ENCODE results near the gene TAS2R20.
A peak's percentile ranks its signal among the peaks of the same experiment; 100 is the strongest.
"Not testable (repeated sequence)": the region's sequence is repeated elsewhere in the genome, so short reads cannot be mapped to it uniquely, and the experiment has no call there.

Gene TAS2R20

GRCh38 chr12:10998204-10998603 is at the start of gene TAS2R20:
Gene TAS2R20 (minus strand): TSS chr12:10998304. CDS start chr12:10997875, 429 bp downstream.
- no peak for DNase-seq

- DNase-seq = not testable (repeated sequence)
These were observed 43.3 kb upstream of the TAS2R20 start for GRCh38 chr12:11041366-11041765.

GRCh38 chr12:11040162-11040561 is 42.1 kb upstream of the TAS2R20 start:
- no peak for DNase-seq

GRCh38 chr12:11039171-11039570 is 41.1 kb upstream of the TAS2R20 start:
- no peak for DNase-seq

- not testable (repeated sequence) for DNase-seq
These were observed 35.9 kb upstream of the TAS2R20 start for GRCh38 chr12:11033959-11034358.

- no peak for DNase-seq
These were observed 33.2 kb upstream of the TAS2R20 start, which contains the start of gene TAS2R31 for GRCh38 chr12:11031307-11031706. Gene TAS2R31 (minus strand): TSS chr12:11031407. CDS start chr12:11031335, 72 bp downstream.

- peak; percentile 5 for DNase-seq
These were observed 28.0 kb upstream of the TAS2R20 start for GRCh38 chr12:11026118-11026517.

- DNase-seq = no peak
These were observed 25.3 kb upstream of the TAS2R20 start for GRCh38 chr12:11023387-11023786.

- DNase-seq = no peak
These were observed 24.4 kb upstream of the TAS2R20 start, which contains the start of gene TAS2R19 for GRCh38 chr12:11022520-11022919. Gene TAS2R19 (minus strand): TSS chr12:11022620. CDS start chr12:11022571, 49 bp downstream.

GRCh38 chr12:11016937-11017336 is 18.8 kb upstream of the TAS2R20 start:
- peak; percentile 3 for DNase-seq

- peak; percentile 5 for DNase-seq
These were observed 17.8 kb upstream of the TAS2R20 start for GRCh38 chr12:11015775-11016430.

GRCh38 chr12:11014234-11014633 is 16.1 kb upstream of the TAS2R20 start:
- DNase-seq = no peak

GRCh38 chr12:11007608-11008007 is 9.5 kb upstream of the TAS2R20 start:
- DNase-seq = no peak

GRCh38 chr12:10994307-10994706 is 3.8 kb downstream of the TAS2R20 start:
- DNase-seq = no peak

GRCh38 chr12:10989107-10989506 is 9.0 kb downstream of the TAS2R20 start:
- no peak for DNase-seq

- no peak for DNase-seq
These were observed 11.3 kb downstream of the TAS2R20 start, which contains the start of gene TAS2R50 for GRCh38 chr12:10986812-10987211. Gene TAS2R50 (minus strand): TSS chr12:10986912. CDS start chr12:10986860, 52 bp downstream.

- DNase-seq = peak; percentile 13
These were observed 15.9 kb downstream of the TAS2R20 start for GRCh38 chr12:10982244-10982643.

GRCh38 chr12:10974965-10975364 is 23.1 kb downstream of the TAS2R20 start:
- DNase-seq = no peak

GRCh38 chr12:10968765-10969456 is 29.2 kb downstream of the TAS2R20 start:
- no peak for DNase-seq

- no peak for DNase-seq
These were observed 30.7 kb downstream of the TAS2R20 start for GRCh38 chr12:10967409-10967808.

GRCh38 chr12:10966314-10966713 is 31.8 kb downstream of the TAS2R20 start:
- no peak for DNase-seq

GRCh38 chr12:10965476-10965875 is 32.6 kb downstream of the TAS2R20 start:
- DNase-seq = no peak

- peak; percentile 85 for DNase-seq
These were observed 37.9 kb downstream of the TAS2R20 start for GRCh38 chr12:10960211-10960610.

GRCh38 chr12:10959804-10960203 is 38.3 kb downstream of the TAS2R20 start:
- DNase-seq = no peak

All from hematopoietic multipotent progenitor cell treated with erythropoietin and hydrocortisone succinate and interleukin-3 and kit ligand, for 4 days (in vitro differentiated cells).